ENCODE measurements around the gene IL19.
"Not testable (repeated sequence)": the region's sequence is repeated elsewhere in the genome, so short reads cannot be mapped to it uniquely, and the experiment has no call there.

IL19 gene

GRCh38 chr1:206778031-206778430 is 7.5 kb downstream of the IL19 start:
- no peak for DNase-seq

- DNase-seq: not testable (repeated sequence)
Observed at GRCh38 chr1:206778911-206779310, 8.3 kb downstream of the IL19 start.

- DNase-seq: no peak
Observed at GRCh38 chr1:206779638-206780037, 9.1 kb downstream of the IL19 start.

- no peak for DNase-seq
Observed at GRCh38 chr1:206782448-206782847, 11.9 kb downstream of the IL19 start.

GRCh38 chr1:206783506-206783905 is 12.9 kb downstream of the IL19 start:
- DNase-seq: no peak

- DNase-seq: no peak
Observed at GRCh38 chr1:206784471-206784903, 13.9 kb downstream of the IL19 start.

GRCh38 chr1:206785182-206785765 is 14.7 kb downstream of the IL19 start:
- no peak for DNase-seq

GRCh38 chr1:206786212-206786886 is 15.8 kb downstream of the IL19 start:
- DNase-seq: no peak

- no peak for DNase-seq
Observed at GRCh38 chr1:206787891-206788290, 17.3 kb downstream of the IL19 start.

GRCh38 chr1:206788487-206789050 is 18.0 kb downstream of the IL19 start:
- DNase-seq: no peak

- DNase-seq: no peak
Observed at GRCh38 chr1:206790502-206791250, 20.1 kb downstream of the IL19 start.

- DNase-seq: no peak
Observed at GRCh38 chr1:206792939-206793607, 22.5 kb downstream of the IL19 start.

- no peak for DNase-seq
Observed at GRCh38 chr1:206793620-206794019, 23.0 kb downstream of the IL19 start.

- DNase-seq: no peak
Observed at GRCh38 chr1:206794294-206794908, 23.8 kb downstream of the IL19 start.

GRCh38 chr1:206796116-206796515 is 25.5 kb downstream of the IL19 start:
- DNase-seq: no peak

- DNase-seq: no peak
Observed at GRCh38 chr1:206796981-206797402, 26.4 kb downstream of the IL19 start.

GRCh38 chr1:206797534-206798383 is 27.2 kb downstream of the IL19 start:
- no peak for DNase-seq

GRCh38 chr1:206798384-206798996 is 27.9 kb downstream of the IL19 start:
- DNase-seq: no peak

GRCh38 chr1:206799311-206799710 is 28.7 kb downstream of the IL19 start:
- DNase-seq: no peak

GRCh38 chr1:206800411-206800810 is 29.8 kb downstream of the IL19 start:
- no peak for DNase-seq

- no peak for DNase-seq
Observed at GRCh38 chr1:206800891-206801290, 30.3 kb downstream of the IL19 start.

Data from HCEC 1CT (cell line).